NCI-H1930 (cell line): ENCODE results near the gene PSMC4.
"Not testable (repeated sequence)": the region's sequence is repeated elsewhere in the genome, so short reads cannot be mapped to it uniquely, and the experiment has no call there.

Experiments used
- DNase-seq, 2 experiments: peaks; one replicate each; lab custom pipeline; 2025; lab: John Stamatoyannopoulos, UW

PSMC4 gene

DNA sequence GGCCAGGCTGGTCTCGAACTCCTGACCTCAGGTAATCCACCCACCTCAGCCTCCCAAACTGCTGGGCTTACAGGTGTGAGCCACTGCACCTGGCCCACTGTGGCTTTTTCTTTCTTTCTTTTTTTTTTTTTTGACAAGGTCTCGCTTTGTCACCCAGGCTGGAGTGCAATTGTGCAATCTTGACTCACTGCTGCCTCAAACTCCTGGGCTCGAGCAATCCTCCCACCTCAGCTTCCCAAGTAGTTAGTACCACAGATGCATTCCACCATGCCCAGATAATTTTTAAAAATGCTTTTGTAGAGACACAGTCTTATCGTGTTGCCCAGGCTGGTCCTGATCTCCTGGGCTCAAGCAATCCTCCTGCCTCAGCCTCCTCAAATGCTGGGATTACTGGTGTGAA lies 24.4 kb upstream of the PSMC4 start:
- DNase-seq: no peak

DNA sequence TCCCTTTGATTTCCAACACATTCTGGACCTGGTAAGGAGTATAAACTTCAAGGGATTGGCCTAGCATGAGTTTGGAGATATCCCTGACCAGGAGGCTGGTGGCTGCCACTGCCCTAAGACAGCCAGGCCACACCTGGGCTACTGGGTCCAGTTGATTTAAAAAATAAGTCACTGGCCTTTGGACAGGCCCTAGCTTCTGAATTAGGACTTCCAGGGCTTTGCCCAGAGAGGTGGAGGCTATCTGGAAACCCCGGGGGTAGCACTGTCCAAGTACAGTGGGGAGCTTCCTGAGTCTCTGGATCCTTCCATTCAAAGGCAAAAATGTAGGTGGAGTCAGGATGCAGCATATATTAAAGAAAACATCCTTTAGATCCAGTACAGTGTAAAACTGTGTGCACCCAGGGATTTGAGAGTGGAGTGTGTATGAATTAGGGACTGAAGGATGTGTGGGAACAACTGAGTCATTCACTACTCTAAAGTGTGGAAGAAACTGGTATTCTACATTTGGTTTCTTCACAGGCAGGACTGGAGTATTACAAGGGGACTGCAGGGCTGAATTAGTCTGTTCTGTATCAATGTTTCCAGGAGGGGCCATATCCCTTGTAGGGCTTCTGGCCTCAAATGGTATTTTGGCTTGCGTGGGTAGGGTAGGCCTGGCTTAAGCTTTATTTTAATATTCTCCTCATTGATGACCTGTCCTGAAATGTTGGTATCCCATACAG lies 21.8 kb upstream of the PSMC4 start:
- DNase-seq: no peak

DNA sequence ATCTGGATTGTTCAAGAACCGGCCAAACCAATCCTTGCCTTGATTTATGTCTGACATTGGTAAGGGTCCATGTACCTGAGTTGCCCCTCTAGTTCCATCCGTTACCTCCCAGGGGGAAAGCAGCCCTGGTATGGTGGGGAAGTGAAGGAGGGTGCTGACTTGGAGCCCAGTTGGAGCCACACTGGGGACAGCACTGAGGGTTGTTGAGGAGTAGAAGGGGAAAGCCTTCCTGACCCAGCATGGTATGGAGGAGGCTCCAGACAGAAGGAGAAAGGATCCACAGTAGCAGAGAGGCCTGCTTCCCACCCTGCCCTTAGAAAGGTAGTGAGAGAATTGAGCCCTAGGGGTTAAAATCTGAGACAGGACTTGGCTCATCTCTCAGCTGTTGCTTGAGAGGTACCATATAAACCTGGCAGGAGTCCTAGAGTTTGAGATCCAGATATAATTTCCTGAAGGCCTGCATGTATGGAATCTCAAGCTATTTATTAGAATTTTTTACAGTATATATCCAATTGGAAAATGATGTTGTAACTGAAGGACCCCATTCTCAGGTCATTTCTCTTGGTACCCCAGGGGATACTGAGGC lies 19.8 kb upstream of the PSMC4 start:
- DNase-seq: no peak

DNA sequence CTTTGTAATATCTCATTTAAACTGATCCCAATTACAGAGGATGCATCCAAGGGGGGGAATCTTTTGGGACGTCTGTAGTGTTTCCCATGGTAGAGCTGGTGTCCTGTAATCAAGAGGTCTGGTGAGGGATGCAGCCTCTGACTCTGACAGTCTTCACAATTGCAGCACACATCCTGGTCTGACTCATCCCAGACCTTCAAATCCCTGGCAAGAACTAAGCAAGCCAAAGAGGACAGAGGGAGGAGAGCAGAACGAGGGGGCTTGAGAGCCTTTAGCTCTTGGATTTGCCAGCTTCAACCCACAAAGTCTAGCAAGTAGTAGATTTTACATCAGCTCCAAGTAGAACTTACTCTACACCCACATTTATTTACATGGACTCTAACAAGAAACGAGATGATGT lies 19.3 kb upstream of the PSMC4 start:
- DNase-seq: no peak

DNA sequence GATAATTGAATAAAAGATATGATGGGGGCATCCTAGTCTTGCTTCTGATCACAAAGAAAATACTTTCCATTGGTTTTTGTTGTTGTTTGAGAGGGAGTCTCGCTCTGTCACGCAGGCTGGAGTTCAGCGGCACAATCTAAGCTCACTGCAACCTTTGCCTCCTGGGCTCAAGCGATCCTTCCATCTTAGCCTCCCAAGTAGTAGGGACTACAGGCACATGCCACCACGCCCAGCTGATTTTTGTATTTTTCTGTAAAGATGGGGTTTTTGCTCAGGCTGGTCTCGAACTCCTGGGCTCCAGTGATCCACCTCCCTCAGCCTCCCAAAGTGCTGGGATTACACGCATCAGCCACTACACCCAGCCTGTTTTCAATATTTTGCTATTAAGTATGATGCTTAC lies 17.1 kb upstream of the PSMC4 start:
- no peak for DNase-seq

DNA sequence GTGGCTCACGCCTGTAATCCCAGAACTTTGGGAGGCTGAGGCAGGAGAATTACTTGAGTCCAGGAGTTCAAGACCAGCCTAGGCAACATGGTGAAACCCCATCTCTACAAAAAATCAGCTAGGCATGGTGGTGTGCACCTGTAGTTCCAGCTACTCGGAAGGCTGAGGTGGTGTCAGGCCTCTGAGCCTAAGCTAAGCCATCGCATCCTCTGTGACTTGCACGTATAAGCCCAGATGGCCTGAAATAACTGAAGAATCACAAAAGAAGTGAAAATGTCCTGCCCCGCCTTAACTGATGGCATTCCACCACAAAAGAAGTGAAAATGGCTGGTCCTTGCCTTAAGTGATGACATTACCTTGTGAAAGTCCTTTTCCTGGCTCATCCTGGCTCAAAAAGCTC lies 13.1 kb upstream of the PSMC4 start:
- not testable (repeated sequence) for DNase-seq

DNA sequence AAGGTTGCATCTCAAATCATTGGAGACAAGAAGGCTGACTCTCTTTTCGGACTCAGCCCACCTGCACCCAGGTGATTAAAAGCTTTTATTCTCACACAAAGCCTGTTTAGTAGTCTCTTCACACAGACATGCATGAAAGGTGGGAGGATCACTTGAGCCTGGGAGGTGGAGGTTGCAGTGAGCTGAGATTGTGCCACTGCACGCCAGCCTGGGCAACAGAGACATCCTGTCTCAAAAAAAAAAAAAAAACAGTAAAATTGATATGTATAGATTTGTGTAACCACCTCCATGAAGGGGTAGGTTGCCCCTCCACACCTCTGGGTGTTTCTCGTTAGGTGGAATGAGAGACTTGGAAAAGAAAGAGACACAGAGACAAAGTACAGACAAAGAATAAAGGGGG lies 12.0 kb upstream of the PSMC4 start:
- DNase-seq: not testable (repeated sequence)

DNA sequence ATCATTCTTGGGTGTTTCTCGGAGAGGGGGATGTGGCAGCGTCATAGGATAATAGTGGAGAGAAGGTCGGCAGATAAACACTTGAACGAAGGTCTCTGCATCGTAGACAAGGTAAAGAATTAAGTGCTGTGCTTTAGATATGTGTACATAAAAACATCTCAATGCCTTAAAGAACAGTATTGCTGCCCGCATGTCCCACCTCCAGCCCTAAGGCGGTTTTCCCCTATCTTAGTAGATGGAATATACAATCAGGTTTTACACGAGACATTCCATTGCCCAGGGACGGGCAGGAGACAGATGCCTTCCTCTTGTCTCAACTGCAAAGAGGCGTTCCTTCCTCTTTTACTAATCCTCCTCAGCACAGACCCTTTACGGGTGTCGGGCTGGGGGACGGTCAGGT lies 11.6 kb upstream of the PSMC4 start:
- not testable (repeated sequence) for DNase-seq

DNA sequence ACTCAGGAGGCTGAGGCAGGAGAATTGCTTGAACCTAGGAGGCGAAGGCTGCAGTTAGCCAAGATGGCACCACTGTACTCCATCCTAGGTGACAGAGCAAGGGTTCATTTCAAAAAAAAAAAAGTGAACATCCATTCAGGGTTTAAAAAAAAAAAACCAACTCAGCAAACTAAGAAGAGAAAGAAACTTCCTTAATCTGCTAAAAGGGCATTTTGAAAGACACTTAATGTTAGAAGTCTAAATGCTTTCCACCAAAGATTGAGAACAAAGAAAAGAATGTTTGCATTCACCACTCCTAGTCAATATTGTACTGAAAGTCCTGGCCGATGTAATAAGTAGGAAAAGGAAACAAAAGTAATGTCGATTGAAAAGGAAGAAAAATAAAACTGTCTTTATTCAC lies 7.1 kb upstream of the PSMC4 start:
- DNase-seq: no peak

DNA sequence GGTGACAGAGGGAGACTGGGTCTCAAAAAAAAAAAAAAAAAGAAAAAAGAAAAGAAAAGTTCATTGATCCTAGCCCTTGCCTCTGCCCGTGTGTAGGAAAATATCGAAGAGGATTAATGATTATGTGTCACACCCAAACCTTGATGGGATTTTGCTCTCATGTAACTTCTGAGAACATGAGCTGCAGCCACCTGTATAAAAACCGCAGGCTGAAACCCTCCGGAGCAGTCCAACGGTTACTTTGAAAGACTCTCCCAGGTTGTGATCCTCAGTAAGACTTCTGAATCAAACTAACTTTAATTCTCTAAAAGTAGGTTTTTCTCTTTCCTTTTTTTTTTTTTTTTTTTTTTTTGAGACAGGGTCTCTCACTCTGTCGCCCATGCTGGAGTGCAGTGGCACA lies 4.3 kb upstream of the PSMC4 start:
- DNase-seq: no peak

DNA sequence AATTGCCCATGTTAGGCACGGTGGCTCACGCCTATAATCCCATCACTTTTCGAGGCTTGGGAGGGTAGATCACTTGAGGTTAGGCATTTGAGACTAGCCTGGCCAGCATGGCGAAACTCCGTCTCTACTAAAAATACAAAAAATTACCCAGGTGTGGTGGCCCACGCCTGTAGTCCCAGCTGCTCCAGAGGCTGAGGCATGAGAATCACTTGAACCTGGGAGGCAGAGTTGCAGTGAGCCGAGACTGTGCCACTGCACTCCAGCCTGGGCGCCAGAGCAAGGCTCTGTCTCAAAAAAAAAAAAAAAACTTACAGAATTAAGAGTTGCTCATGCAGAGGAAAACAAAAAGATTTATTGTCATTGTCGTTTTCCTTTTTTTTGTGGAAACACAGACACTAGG lies 3.4 kb upstream of the PSMC4 start:
- no peak for DNase-seq

DNA sequence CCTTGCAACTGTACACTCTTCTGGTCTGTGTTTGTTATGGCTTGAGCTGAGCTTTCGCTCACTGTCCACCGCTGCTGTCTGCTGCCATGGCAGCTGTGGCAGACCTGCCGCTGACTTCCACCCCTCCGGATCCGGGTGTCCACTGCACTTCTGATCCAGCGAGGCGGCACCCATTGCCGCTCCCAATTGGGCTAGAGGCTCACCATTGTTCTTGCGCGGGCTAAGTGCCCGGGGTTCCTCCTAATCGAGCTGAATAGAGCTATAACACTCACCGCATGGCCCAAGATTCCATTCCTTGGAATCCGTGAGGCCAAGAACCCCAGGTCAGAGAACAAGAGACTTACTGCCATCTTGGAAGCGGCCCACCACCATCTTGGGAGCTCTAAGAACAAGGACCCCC lies 2.2 kb upstream of the PSMC4 start:
- DNase-seq: no peak

DNA sequence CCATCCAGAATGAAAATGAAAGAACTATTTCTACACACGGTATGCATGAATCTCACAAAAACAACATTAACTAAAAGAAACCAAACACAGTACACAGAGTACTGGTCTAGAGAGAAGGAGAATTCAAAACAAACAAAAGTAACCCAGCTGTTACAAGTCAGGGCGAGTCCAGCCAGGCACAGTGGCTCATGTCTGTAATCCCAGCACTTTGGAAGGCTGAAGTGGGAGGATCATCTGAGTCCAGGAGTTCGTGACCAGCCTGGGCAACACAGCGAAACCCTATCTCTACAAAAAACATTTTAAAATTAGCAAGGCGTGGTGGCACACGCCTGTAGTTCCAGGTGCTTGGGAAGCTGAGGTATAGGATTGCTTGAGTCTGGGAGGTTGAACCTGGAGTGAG lies 1.7 kb upstream of the PSMC4 start:
- DNase-seq: no peak

DNA sequence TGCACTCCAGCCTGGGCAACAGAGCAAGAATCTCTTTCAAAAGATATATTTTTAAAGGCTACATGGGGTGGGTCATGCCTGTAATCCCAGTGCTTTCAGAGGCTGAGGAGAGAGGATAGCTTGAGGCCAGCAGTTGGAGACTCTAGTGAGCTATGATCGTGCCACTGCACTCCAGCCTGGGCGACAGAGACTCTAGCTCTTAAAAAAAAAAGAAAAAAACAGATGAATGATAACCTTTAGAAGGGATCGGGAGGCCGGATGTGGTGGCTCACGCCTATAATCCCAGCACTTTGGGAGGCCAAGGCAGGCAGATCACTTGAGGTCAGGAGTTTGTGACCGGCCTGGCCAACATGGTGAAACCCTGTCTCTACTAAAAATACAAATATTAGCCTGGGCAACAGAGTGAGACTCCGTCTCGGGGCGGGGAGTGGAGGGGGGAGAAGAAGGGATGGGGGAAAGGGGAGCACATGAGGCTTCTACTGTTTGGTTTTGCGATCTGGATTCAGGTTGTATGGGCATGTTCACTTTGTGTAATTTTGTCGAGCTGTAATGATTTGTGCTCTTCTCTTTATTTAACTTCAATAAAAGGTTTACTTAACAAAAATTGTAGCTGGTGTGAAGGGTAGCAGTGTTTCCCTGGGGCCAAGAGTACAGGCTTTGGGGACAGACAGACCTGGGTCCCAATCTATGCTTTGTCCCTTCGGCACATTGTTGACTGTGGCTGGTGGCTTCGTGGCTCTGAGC lies 1.1 kb upstream of the PSMC4 start:
- no peak for DNase-seq

DNA sequence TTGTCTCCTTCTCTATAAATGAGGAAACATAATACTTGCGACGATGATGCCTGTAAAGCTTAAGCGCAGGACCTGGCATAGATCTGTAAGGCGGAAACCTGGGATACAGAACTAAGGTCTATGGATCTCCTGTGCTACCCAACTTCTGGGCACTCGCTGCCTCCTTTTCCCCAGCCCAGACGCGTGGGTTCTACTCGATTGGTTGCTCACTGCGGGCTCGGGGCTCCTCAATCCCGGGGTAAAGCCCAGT lies 615 bp upstream of the PSMC4 start:
- DNase-seq: no peak

DNA sequence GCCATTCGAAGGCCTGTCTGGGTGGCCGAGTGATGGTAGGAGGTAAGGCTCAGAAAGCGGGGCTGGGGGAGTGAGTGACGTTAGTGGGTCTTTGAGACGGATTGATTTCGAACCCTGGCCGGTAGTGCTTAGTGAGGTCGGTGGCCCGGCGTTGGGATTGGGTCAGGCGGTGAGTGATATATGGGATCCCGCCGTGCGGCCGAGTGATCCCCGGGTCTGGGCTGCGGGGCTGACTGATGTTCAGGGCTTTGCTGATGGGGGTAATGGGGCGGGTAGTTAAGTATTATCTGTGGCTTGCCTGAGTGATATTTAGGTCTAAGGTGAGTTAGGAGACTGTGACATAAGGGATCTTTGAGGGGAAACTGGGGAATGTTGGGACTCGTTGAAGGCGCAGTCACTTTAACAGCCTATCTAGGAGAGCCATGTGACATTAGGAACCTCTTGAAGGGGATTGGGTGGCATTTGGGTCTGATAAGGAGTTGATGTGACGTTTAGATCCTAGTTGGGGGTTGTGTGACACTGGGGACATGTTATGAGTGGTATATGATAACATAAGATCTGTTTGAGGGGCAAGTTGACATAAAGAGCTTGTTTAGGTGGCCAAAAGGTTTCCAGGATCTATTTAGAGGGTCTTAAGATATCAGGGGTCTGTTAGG lies 543 bp downstream of the PSMC4 start:
- DNase-seq: no peak

DNA sequence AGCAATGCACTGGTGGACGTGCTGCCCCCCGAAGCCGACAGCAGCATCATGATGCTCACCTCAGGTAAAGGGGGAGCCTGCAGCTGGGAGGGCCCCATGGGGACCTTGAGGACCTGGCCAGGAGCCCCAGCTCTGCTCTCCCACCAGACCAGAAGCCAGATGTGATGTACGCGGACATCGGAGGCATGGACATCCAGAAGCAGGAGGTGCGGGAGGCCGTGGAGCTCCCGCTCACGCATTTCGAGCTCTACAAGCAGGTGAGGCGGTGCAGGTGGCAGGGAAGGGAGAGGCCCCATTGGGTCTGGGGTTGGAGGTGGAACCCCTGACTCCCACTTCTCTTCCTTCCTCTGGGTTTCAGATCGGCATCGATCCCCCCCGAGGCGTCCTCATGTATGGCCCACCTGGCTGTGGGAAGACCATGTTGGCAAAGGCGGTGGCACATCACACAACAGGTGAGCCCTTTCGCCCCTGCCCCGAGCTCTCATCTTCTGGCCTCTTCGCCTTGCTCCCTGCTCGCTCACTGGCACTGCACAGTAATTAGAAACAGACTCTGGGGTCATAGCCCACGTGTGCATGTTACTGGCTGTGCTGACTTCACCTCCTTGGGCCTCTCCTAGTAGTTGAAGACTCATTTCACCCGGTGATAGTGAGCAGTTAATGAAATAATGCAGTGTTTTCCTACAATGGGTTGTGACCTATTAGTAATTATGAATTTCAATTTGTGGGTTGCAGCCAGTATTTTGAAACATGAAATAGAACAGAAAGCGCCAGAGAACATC lies 3.6 kb downstream of the PSMC4 start:
- DNase-seq: no peak

DNA sequence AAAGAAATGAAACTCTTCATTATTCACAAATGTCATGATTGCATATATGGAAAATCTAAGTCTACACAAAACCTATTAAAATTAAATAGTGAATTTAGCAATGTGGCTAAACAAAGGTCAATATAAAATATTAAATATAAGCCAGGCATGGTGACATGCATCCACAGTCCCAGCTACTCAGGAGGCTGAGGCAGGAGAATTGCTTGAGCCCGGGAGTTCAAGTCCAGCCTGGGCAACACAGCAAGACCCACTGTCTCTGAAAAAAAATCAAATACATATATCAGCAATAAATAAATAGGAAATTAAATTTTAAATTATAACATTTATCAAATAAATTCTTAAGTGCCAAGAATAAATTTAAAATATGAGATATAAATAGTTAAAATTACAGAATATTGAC lies 11.9 kb downstream of the PSMC4 start:
- DNase-seq: no peak

DNA sequence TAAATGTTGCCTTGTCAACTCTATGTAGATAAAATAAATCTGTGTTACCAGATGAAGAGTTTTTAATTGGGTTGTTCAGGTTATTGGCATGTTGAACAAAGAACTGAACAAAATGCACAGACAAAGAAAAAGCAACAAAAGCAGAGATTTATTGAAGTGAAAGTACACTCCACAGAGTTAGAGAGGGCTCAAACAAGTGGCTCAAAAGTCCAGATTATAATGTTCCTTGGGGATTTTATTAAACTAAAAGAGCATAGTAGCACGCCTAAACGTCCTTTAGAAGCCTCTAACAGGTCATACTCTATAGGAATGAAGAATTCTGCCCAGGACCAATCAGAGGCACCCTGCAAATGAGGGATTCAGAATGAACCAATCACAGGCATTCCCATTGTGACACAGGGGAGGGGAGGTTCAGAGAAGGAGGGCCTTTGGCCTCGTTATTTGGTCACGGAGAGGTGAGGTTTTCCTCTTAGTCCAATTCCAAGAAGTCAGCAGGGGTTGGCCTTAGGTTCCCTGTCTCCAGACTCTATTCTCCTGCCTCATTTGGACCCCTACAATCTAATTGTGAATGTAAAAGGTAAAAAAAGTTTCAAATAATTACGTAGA lies 12.8 kb downstream of the PSMC4 start:
- no peak for DNase-seq

DNA sequence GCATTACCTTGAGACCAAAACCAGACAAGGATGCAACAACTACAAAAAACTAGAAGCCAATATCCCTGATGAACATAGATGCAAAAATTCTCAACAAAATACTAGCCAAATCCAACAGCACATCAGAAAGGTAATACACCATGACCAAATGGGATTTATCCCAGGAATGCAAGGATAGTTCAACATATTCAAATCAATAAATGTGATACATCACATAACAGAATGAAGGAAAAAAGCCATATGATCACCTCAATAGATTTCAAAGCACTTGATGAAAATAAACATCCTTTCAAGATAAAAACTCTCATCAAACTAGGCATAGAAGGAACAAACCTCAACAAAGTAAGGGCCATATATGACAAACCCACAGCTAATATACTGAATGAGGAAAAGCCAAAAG lies 15.7 kb downstream of the PSMC4 start:
- no peak for DNase-seq

DNA sequence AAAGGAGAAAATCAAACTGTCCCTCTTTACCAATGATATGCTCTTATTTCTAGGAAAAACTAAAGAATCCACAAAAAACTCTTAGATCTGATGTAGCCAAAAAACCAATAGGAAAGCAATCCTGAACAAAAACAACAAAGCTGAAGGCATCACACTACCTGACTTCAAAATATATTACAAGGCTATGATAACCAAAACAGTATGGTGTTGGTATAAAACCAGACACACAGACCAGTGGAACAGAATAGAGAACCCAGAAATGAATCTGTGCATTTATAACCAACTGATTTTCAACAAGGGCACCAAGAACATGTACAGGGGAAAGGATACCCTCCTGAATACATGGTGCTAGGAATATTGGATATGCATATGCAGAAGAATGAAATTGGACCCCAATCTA lies 16.2 kb downstream of the PSMC4 start:
- no peak for DNase-seq

DNA sequence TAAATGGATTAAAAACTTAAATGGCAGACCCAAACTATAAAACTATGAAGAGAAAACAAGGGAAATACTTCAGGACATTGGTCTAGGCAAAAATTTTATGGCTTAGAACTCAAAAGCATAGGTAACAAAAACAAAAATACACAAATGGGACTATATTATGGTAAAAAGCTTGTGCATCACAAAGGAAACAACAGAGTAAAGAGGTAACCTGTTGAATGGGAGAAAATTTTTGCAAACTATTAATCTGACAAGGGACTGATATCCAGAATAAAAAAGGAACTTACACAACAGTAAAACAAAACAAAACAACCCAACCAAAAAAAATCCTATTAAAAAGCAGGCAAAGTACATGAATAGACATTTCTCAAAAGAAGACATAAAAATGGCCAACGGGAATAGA lies 16.6 kb downstream of the PSMC4 start:
- no peak for DNase-seq
